Stimulated activated CD8-positive, alpha-beta memory T cell treated with anti-CD3 and anti-CD28 coated beads, Interleukin-4, amount 100 ng/mL, for 1 hour (primary cell): ENCODE results near the gene U2AF1L4.

ENCODE experiments used
- DNase-seq, 2 donors: peaks; one replicate each; pipeline ENCODE4 v3.0.0-alpha.2; 2020; ENCODE audit warnings: low read depth in 2 of 2, low spot score in 1 of 2

The U2AF1L4 gene

GRCh38 chr19:35742121-35742724 is 3.0 kb downstream of the U2AF1L4 start, which contains the start of gene IGFLR1:
IGFLR1 (minus strand) TSS chr19:35742452; CDS start chr19:35741180, 1,272 bp downstream.
- DNase-seq: peak in 1 of 2 donors; percentile 38

GRCh38 chr19:35741203-35741515 is 4.1 kb downstream of the U2AF1L4 start:
- no peak for DNase-seq

GRCh38 chr19:35740423-35741202 is 4.6 kb downstream of the U2AF1L4 start:
- peak; percentile 90 to 93 for DNase-seq

GRCh38 chr19:35740108-35740422 is 5.2 kb downstream of the U2AF1L4 start:
- DNase-seq: no peak

- no peak for DNase-seq
Observed at GRCh38 chr19:35739275-35740107, 5.7 kb downstream of the U2AF1L4 start.

GRCh38 chr19:35738887-35739229 is 6.4 kb downstream of the U2AF1L4 start:
- DNase-seq: no peak

GRCh38 chr19:35738021-35738886 is 7.0 kb downstream of the U2AF1L4 start:
- no peak for DNase-seq

- no peak for DNase-seq
Observed at GRCh38 chr19:35736913-35737886, 8.0 kb downstream of the U2AF1L4 start.

- no peak for DNase-seq
Observed at GRCh38 chr19:35734889-35735288, 10.3 kb downstream of the U2AF1L4 start.

- DNase-seq: no peak
Observed at GRCh38 chr19:35734273-35734672, 10.9 kb downstream of the U2AF1L4 start.

- no peak for DNase-seq
Observed at GRCh38 chr19:35733180-35734125, 11.8 kb downstream of the U2AF1L4 start.

- DNase-seq: no peak
Observed at GRCh38 chr19:35732540-35733179, 12.6 kb downstream of the U2AF1L4 start.

- DNase-seq: no peak
Observed at GRCh38 chr19:35731779-35732405, 13.3 kb downstream of the U2AF1L4 start.

GRCh38 chr19:35731353-35731752 is 13.9 kb downstream of the U2AF1L4 start:
- no peak for DNase-seq

GRCh38 chr19:35730326-35730725 is 14.9 kb downstream of the U2AF1L4 start:
- DNase-seq: no peak

- no peak for DNase-seq
Observed at GRCh38 chr19:35729763-35730162, 15.5 kb downstream of the U2AF1L4 start.

- DNase-seq: no peak
Observed at GRCh38 chr19:35729021-35729420, 16.2 kb downstream of the U2AF1L4 start.
